HG03159 (cell line): ENCODE results near the gene CPN2.

Source experiments
- ATAC-seq: cut with Tn5 transposase; IDR thresholded peaks from one replicate; pipeline ENCODE4 v1.9.1; 2021; ENCODE audit warnings: mild to moderate bottlenecking, moderate library complexity; ENCODE audit not compliant: unreplicated experiment

The CPN2 gene

DNA sequence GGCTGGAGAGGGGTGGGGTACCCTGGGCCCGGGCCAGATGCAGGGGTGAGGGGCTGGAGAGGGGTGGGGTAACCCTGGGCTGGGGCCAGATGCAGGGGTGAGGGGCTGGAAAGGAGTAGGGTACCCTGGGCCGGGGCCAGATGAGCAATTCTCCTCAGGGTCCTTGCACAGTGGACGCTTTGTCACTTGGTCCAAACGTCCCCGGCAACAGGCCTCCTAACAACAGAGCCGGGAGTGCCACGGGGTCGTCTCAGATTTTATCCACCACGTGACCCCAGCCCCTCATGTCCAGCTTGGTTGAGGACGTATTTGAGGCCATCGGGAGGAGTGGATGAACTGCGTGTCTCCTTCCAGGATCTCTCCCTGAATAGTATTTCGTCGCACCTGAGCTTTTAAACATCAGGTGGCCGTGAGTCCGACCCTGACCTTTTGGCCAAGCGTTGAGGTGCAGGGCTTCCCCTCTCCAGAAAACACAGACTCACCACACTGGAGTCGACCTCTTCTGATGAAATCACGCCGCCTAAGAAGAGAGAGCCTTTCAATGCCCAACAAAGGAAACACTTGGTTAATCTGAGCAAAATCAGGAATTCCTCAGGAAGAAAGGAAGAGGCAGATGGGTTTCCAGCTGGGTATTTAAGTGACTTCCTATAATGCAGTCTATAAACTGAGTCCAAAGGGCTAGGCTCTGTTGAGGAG lies 31.2 kb upstream of the CPN2 start:
- ATAC-seq, result no peak

DNA sequence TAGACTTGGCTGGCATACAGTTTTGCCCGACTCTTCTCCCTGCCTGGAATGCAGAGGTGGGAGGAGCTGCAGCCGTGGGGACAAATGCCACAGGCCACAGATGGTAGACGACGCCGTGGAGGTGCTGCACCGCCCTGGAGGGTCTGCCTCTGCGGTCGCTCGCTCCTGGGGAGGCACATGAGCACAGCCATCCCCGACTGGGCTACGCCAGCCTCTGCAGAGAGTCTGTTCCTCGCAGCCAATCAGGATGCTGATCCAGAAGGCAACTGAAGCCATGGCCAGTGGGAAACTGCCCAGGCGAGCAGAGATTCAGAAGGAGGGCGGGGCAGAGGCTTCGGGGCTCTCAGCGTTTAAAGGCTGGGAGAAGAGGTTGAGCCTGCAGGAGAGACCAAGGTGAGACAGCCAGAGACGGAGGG lies 30.3 kb upstream of the CPN2 start:
- ATAC-seq, result no peak

GRCh38 chr3:194380326-194380725 lies 29.2 kb upstream of the CPN2 start:
- no peak for ATAC-seq

GRCh38 chr3:194379651-194380050 lies 28.5 kb upstream of the CPN2 start:
- ATAC-seq, result no peak

DNA sequence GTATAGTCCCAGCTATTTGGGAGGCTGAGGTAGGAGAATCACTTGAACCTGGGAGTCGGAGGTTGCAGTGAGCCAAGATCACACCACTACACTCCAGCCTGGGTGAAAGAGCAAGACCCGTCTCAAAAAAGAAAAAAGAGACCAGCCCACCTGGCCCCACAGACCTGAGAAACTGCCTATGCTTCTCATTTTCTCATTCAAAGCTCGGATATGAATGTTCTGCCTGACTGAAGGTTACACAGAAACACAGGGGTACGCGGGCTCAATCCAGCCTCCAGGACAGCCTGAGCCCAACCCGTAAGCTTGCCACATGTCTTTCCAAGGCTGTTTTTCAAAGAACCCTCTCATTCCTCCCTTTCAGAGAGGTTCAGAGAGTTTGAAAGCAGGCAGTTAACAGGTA lies 28.1 kb upstream of the CPN2 start:
- no peak for ATAC-seq

DNA sequence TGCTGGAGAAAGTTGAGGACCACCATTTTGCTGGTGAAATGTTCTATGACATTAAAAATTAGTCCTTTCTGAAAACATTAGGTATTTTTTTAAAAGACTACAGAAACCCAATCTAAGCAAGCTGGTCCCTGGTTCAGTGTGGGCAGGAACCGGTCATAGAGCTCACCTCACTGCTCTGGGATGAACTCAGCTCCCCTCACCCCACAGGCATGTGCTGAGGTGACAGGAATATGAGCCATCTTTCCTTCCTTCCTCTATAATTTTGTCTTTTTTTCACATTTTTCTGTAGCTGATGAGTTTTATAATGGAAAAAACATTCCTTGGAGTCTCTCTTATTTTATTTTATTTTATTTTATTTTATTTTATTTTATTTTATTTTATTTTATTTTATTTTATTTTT lies 26.6 kb upstream of the CPN2 start:
- no peak for ATAC-seq

- no peak for ATAC-seq
These were observed 25.1 kb upstream of the CPN2 start for GRCh38 chr3:194376241-194376560.

DNA sequence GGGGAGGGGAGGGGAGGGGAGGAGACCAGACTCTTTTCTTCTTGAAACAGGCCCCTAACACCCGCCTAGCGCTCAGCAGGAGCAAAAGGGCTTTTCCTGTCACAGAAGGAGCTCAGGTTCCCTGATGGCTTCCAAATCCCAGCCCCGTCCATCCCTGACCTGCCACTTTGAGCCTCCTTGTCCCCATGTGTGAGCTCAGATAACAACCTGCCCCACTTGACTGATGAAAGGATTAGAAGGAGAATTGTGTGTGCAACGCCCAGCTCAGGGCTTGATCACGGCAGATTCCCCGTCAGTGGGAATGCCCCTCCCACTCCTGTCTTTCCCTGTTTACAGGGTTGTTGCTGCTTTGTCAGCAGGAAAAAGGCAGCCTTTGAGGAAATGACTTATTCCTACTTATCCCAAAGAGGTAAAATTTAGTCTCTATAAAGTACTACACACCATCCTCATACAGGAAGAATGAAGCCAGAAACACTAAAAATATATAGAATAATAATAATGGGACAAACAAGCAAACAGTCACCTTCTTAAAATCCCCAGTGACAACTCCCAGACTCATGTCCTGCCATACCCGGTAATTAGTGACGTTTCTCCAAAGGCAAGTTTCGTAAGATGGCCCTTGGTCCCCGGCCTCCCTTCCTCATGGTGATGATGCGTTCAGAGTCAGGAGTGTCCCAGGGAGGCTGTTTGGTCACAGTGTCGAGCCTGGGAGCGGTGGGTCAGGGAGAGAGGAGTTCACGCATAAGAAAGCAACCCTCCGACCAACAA lies 24.5 kb upstream of the CPN2 start:
- ATAC-seq, result no peak

GRCh38 chr3:194374935-194375334 lies 23.8 kb upstream of the CPN2 start:
- no peak for ATAC-seq

DNA sequence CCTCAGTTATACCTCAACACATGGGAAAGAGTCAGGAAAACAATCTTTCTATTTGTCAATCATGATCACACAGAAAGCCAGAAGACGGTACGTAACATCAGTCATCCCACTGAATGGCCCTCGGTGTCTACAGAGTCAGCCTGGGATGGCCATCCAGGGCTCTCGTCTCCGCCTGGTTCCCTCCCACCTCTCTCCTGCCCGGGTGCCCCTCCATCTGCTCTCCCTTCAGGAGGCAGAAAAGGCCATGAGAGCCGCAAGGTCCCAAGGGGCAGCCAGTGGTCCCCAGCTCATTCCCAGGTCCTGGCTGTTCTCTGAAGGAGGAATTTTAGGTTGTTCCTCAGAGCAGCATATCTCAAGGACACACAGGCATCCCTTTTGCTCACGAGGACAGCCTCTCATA lies 22.8 kb upstream of the CPN2 start:
- no peak for ATAC-seq

- ATAC-seq, result no peak
These were observed 21.9 kb upstream of the CPN2 start for GRCh38 chr3:194373028-194373427.

DNA sequence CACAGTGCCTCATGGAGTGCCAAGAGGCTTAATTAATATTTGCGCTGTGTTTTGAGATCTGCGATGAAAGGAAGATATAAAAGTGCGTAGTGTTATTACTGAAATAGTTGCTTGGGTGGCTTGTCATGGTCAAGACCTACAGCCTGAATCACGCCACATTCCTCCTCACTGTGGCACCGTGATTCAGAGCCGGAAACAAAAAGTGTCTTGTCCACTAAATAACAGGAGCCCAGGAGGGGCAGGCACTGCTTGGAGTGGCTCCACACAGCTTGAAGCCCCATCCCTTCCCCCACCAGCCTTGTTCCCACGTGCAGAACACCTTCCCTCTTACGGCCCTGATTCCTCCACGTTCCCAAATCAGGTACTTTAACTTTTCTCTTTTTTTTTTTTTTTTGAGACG lies 19.6 kb upstream of the CPN2 start:
- no peak for ATAC-seq

GRCh38 chr3:194369522-194370279 lies 18.6 kb upstream of the CPN2 start, which contains the start of gene LRRC15:
Gene LRRC15 (minus strand): TSS chr3:194369743. CDS start chr3:194361043, 8,700 bp downstream.
- no peak for ATAC-seq

DNA sequence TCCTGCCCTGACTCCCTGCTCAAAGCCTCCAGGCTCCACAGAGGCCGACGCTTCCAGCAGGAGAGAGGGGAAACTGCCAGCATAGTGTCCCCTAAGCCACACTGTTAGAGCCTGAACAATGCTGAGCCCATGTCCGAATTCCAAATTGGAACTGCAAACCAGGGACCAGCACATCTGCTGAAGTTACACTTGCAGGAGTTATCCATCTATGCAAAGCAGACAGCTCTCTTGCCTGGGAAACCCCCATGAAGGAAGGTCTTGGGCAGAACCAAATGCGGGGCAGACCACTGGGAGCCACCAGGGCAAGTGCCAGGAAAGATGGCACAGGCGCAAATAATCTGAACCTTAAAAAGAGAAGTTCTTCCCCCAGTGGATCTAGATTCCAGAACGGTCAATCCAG lies 17.8 kb upstream of the CPN2 start:
- no peak for ATAC-seq

- no peak for ATAC-seq
These were observed 17.1 kb upstream of the CPN2 start for GRCh38 chr3:194367992-194368841.

- no peak for ATAC-seq
These were observed 14.9 kb upstream of the CPN2 start for GRCh38 chr3:194365978-194366490.

- no peak for ATAC-seq
These were observed 14.4 kb upstream of the CPN2 start for GRCh38 chr3:194365526-194365925.

DNA sequence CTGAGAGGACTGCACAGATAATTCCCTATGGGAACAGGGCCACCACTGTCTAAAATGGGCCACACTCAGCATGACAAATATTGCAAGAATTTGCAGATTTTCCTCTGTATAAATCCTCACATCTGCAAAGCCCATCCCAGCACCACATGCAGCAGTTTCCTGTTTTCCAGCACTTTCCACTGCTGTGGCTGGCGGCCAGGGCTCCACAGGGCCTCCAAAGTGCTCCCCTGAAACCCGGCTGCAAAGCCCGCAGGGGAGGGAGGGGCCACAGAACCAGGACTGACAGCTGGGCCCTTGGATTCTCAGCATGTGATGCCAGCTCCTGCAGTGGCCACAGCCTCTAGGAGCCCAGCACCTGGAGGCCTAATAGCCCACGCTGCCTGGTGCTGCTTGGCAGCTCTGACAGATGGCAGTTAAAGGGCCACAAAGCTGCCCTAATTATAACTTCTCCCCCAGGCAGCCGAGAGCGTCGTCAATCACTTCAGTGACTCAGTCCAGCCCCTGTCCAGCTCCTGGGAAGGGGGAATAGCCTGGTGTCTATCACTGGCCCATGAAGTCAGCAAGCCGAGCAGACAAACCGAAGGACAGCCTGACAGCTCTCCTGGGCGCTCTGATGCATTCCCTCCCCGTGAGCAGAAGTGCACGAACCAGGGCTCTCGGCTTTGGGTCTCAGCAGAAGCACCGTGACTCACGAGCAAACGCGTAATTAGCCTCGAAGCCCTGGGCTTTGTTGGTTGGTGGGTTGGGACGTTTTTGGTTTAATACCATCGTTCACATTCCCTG lies 13.7 kb upstream of the CPN2 start:
- ATAC-seq, result no peak

- no peak for ATAC-seq
These were observed 13.2 kb upstream of the CPN2 start for GRCh38 chr3:194364314-194364651.

GRCh38 chr3:194360568-194360967 lies 9.4 kb upstream of the CPN2 start:
- no peak for ATAC-seq
